Endodermal cell (in vitro differentiated cells): ENCODE results near the gene APOC3. TPM values are rescaled to one million over a fixed set of nuclear protein-coding genes. Genes with fewer than 3 reads are reported as not detected.

ENCODE experiments used
- DNase-seq: peaks from one replicate; pipeline ENCODE4 v3.0.0-alpha.2; 2017
- H3K27ac ChIP-seq: 2 replicates; pipeline ENCODE4 v1.5.1; 2013; ENCODE audit warnings: mild to moderate bottlenecking, low read depth, low read length, moderate library complexity
- H3K27me3 ChIP-seq: 2 replicates; pipeline ENCODE4 v1.6.1; 2013; ENCODE audit warnings: mild to moderate bottlenecking, low read length, moderate library complexity; ENCODE audit not compliant: insufficient read depth, control insufficient read depth, poor library complexity, severe bottlenecking
- H3K36me3 ChIP-seq: 2 replicates; pipeline ENCODE4 v1.7.0; 2013; ENCODE audit warnings: mild to moderate bottlenecking, low read length, moderate library complexity; ENCODE audit not compliant: control insufficient read depth, insufficient read depth
- H3K4me1 ChIP-seq: one replicate; pipeline ENCODE4 v1.7.0; 2013; ENCODE audit warnings: low read length; ENCODE audit not compliant: control insufficient read depth, insufficient read depth
- H3K4me3 ChIP-seq: 2 replicates; pipeline ENCODE4 v1.5.1; 2013; ENCODE audit warnings: mild to moderate bottlenecking, low read length, moderate library complexity
- H3K9ac ChIP-seq: 2 replicates; pipeline ENCODE4 v1.6.1; 2013; ENCODE audit warnings: mild to moderate bottlenecking, low read length, moderate library complexity; ENCODE audit not compliant: poor library complexity, severe bottlenecking; ENCODE audit errors: extremely low read depth
- H3K9me3 ChIP-seq: 2 replicates; pipeline ENCODE4 v1.6.1; 2013; ENCODE audit warnings: mild to moderate bottlenecking, low read length, moderate library complexity; ENCODE audit not compliant: control insufficient read depth
- H3K27ac Mint-ChIP-seq: 2 replicates; pipeline ENCODE4 v1.8.0; 2020; ENCODE audit warnings: mixed read lengths
- H3K27me3 Mint-ChIP-seq: 2 replicates; pipeline ENCODE4 v1.8.0; 2021; ENCODE audit warnings: mild to moderate bottlenecking, mixed read lengths; ENCODE audit not compliant: insufficient read depth
- H3K36me3 Mint-ChIP-seq: 2 replicates; pipeline ENCODE4 v1.8.0; 2020; ENCODE audit warnings: low read depth, mixed read lengths
- H3K4me1 Mint-ChIP-seq: 2 replicates; pipeline ENCODE4 v1.8.0; 2020; ENCODE audit warnings: mixed read lengths
- H3K4me3 Mint-ChIP-seq: 2 replicates; pipeline ENCODE4 v1.8.0; 2020; ENCODE audit warnings: mild to moderate bottlenecking, moderate library complexity, mixed read lengths
- H3K9me3 Mint-ChIP-seq: 2 replicates; pipeline ENCODE4 v1.8.0; 2020; ENCODE audit warnings: mild to moderate bottlenecking, mixed read lengths
- CTCF ChIP-seq: fragments of 200-600 bp; sonication (generic); conservative IDR thresholded peaks from 2 replicates; pipeline ENCODE4 v1.5.0; 2021; ENCODE audit warnings: antibody characterized with exemption, mild to moderate bottlenecking
- WGBS, 2 experiments: methylation state at CpG; one replicate each; pipeline versions ENCODE4 v1.1.5 to v1.1.7; 2013; ENCODE audit warnings: missing lambda C conversion rate in 2 of 2, mixed read lengths in 1 of 2; ENCODE audit not compliant: insufficient coverage in 1 of 2, insufficient read length in 1 of 2; 5-methylcytosine and 5-hydroxymethylcytosine counted together
- total RNA-seq, 2 donors: library from RNA; stranded (reverse); fragmentation: NEBNext Ultra II Directional in 1 of 2; extraction: Animal tissue kit (Norgen Biotek cat#: 25700) in 1 of 2; gene quantifications; 2 replicates in 1 of 2; 3 replicates in 1 of 2; pipeline ENCODE4 v1.2.1, GENCODE V29; 2021

Gene APOC3
- total RNA-seq, 2 donors from 2014 or later: not detected

GRCh38 chr11:116792869-116793771, 36.6 kb upstream of the APOC3 start:
- Histone ChIP-seq H3K9ac (no peak overlapping the region), H3K27me3 (peaks cover 6% of the 10 kb centered on the region), H3K4me1 (peaks cover 5% of the 10 kb centered on the region), H3K9me3 (no peaks in the 10 kb centered on the region), H3K4me3 (no peak overlapping the region), H3K36me3 (no peaks in the 10 kb centered on the region), H3K27ac (no peak overlapping the region)
- WGBS, 2 experiments: 81 to 84% methylated on average over 6 to 8 of the region's 8 CpGs
- Mint-ChIP-seq H3K36me3 (no peaks in the 10 kb centered on the region), H3K9me3 (no peaks in the 10 kb centered on the region), H3K27me3 (peaks cover 27% of the 10 kb centered on the region), H3K27ac (no peak overlapping the region), H3K4me1 (peaks cover 13% of the 10 kb centered on the region), H3K4me3 (no peak overlapping the region)
- DNase-seq: no peak
- no peak for TF ChIP-seq CTCF

GRCh38 chr11:116793772-116794097, 36.0 kb upstream of the APOC3 start:
- Histone ChIP-seq H3K27ac (no peak overlapping the region), H3K4me3 (no peak overlapping the region), H3K9ac (no peak overlapping the region), H3K9me3 (no peaks in the 10 kb centered on the region), H3K4me1 (peaks cover 2% of the 10 kb centered on the region), H3K27me3 (peaks cover 6% of the 10 kb centered on the region), H3K36me3 (no peaks in the 10 kb centered on the region)
- no peak for TF ChIP-seq CTCF
- Mint-ChIP-seq H3K36me3 (no peaks in the 10 kb centered on the region), H3K4me1 (peaks cover 8% of the 10 kb centered on the region), H3K4me3 (no peak overlapping the region), H3K9me3 (no peaks in the 10 kb centered on the region), H3K27me3 (peaks cover 22% of the 10 kb centered on the region), H3K27ac (no peak overlapping the region)
- DNase-seq: no peak
- 90% methylated on average over 1 of the region's 1 CpG; no CpG with 5 or more reads in 1 of the 2 experiments for WGBS, 2 experiments

- Histone ChIP-seq H3K36me3 (no peaks in the 10 kb centered on the region), H3K9me3 (no peaks in the 10 kb centered on the region), H3K4me3 (no peak overlapping the region), H3K27ac (no peak overlapping the region), H3K4me1 (no peaks in the 10 kb centered on the region), H3K27me3 (peaks cover 6% of the 10 kb centered on the region), H3K9ac (no peak overlapping the region)
- Mint-ChIP-seq H3K36me3 (no peaks in the 10 kb centered on the region), H3K27me3 (peaks cover 13% of the 10 kb centered on the region), H3K9me3 (no peaks in the 10 kb centered on the region), H3K4me1 (peaks cover 8% of the 10 kb centered on the region), H3K27ac (no peak overlapping the region), H3K4me3 (no peak overlapping the region)
- WGBS, 2 experiments: 83 to 87% methylated on average over 2 of the region's 2 CpGs
- DNase-seq: no peak
- TF ChIP-seq CTCF: no peak
These were observed 34.9 kb upstream of the APOC3 start for GRCh38 chr11:116794851-116795250.
